Ovary (tissue), 3 donors: ENCODE data around the gene CGB1.
"Not testable (repeated sequence)": the region's sequence is repeated elsewhere in the genome, so short reads cannot be mapped to it uniquely, and the experiment has no call there.

Experiments
- POLR2A ChIP-seq: fragments of 450-650 bp; IDR thresholded peaks from one replicate; pipeline ENCODE4 v1.6.1; 2017; ENCODE audit warnings: antibody characterized with exemption, mild to moderate bottlenecking, moderate library complexity
- TF ChIP-seq, protein P1 (sequence below), 3 donors: fragments of 450-650 bp in 2 of 3; fragments of 200-600 bp in 1 of 3; IDR thresholded peaks; one replicate each; pipeline versions ENCODE4 v1.5.1 to v1.8.0; 2016 to 2022; ENCODE audit warnings: antibody characterized with exemption in 3 of 3, mild to moderate bottlenecking in 1 of 3
- donor health status: DM: no; HTN: no; CAD: no.

DNA sequence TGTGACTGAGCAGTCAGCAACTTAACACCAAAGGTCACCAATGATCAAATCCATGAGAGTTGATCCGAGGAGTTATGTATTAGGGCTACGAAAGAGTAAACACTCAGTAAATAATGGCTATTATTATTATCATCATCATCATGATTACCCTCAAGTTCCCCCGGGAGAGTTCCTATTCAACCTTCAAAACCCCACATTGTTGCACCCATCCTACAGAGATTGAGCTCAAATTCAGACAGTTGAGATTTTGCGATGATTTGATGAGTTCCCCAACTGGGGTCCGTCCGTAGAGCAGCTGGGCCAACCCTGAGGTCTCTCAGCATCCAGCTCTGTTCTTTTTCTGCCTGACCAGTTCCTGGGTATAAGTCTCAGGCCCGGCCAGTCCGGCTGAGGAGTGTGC is 1.4 kb upstream of the CGB1 start:
- not testable (repeated sequence) for TF ChIP-seq POLR2A
- TF ChIP-seq, protein P1, sequence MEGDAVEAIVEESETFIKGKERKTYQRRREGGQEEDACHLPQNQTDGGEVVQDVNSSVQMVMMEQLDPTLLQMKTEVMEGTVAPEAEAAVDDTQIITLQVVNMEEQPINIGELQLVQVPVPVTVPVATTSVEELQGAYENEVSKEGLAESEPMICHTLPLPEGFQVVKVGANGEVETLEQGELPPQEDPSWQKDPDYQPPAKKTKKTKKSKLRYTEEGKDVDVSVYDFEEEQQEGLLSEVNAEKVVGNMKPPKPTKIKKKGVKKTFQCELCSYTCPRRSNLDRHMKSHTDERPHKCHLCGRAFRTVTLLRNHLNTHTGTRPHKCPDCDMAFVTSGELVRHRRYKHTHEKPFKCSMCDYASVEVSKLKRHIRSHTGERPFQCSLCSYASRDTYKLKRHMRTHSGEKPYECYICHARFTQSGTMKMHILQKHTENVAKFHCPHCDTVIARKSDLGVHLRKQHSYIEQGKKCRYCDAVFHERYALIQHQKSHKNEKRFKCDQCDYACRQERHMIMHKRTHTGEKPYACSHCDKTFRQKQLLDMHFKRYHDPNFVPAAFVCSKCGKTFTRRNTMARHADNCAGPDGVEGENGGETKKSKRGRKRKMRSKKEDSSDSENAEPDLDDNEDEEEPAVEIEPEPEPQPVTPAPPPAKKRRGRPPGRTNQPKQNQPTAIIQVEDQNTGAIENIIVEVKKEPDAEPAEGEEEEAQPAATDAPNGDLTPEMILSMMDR (IDR thresholded peaks at IDR 0.05) = not testable (repeated sequence)
